CD14-positive monocyte (primary cell): Measurements from ENCODE around the gene VWC2L. TPM values are rescaled to one million over a fixed set of nuclear protein-coding genes. Genes with fewer than 3 reads are reported as not detected.

Source experiments
- DNase-seq, 3 donors: peaks; one replicate each; pipeline ENCODE4 v3.0.0-alpha.2; 2011 to 2022
- H2AFZ ChIP-seq: 2 replicates; pipeline ENCODE4 v1.6.0; 2012; ENCODE audit warnings: mild to moderate bottlenecking, low read depth, low read length, inconsistent platforms; ENCODE audit not compliant: insufficient read depth, poor library complexity, severe bottlenecking
- H3K27ac ChIP-seq, 2 donors: 1 replicate in 1 of 2; 2 replicates in 1 of 2; pipeline ENCODE4 v1.5.1; 2012 to 2013; ENCODE audit warnings: low read length in 2 of 2, control low read depth in 1 of 2, inconsistent platforms in 1 of 2, low read depth in 1 of 2, mild to moderate bottlenecking in 1 of 2
- H3K27me3 ChIP-seq, 2 donors: one replicate each; pipeline versions ENCODE4 v1.6.0 to v1.6.1; 2011 to 2013; ENCODE audit warnings: low read length in 2 of 2; ENCODE audit not compliant: control insufficient read depth in 2 of 2, insufficient read depth in 2 of 2
- H3K36me3 ChIP-seq, 2 donors: replicated peaks in 1 of 2; 1 replicate in 1 of 2; 2 replicates in 1 of 2; pipeline versions ENCODE4 v1.5.1 to v1.6.1; 2012 to 2013; ENCODE audit warnings: low read length in 2 of 2, control low read depth in 1 of 2, inconsistent platforms in 1 of 2, mild to moderate bottlenecking in 1 of 2; ENCODE audit not compliant: insufficient read depth in 2 of 2, control insufficient read depth in 1 of 2
- H3K4me1 ChIP-seq, 2 donors: 1 replicate in 1 of 2; 2 replicates in 1 of 2; pipeline versions ENCODE4 v1.5.1 to v1.6.1; 2012 to 2013; ENCODE audit warnings: low read length in 2 of 2, control low read depth in 1 of 2, inconsistent platforms in 1 of 2, mild to moderate bottlenecking in 1 of 2, moderate library complexity in 1 of 2; ENCODE audit not compliant: insufficient read depth in 2 of 2, control insufficient read depth in 1 of 2
- H3K4me2 ChIP-seq: replicated peaks from 2 replicates; pipeline ENCODE3; 2012; ENCODE audit warnings: low read length, moderate library complexity, mild to moderate bottlenecking; ENCODE audit not compliant: poor library complexity, severe bottlenecking; ENCODE audit errors: extremely low read depth
- H3K4me3 ChIP-seq, 3 experiments: fragments of 200-600 bp in 1 of 3; sonication (generic) in 1 of 3; replicated peaks in 1 of 3; 1 replicate in 2 of 3; 2 replicates in 1 of 3; pipeline ENCODE4 v1.5.1; 2011 to 2013; ENCODE audit warnings: low read length in 3 of 3, mild to moderate bottlenecking in 3 of 3, control low read depth in 2 of 3, low read depth in 2 of 3, inconsistent platforms in 1 of 3, moderate library complexity in 1 of 3
- H3K79me2 ChIP-seq: 2 replicates; pipeline ENCODE4 v1.6.0; 2012; ENCODE audit warnings: mild to moderate bottlenecking, control low read depth, inconsistent platforms, low read length, moderate library complexity; ENCODE audit not compliant: insufficient read depth
- H3K9ac ChIP-seq: 2 replicates; pipeline ENCODE4 v1.6.0; 2017; ENCODE audit warnings: low read length, mild to moderate bottlenecking; ENCODE audit not compliant: insufficient read depth, poor library complexity, severe bottlenecking
- H3K9me3 ChIP-seq, 2 donors: replicated peaks in 1 of 2; 1 replicate in 1 of 2; 2 replicates in 1 of 2; pipeline versions ENCODE4 v1.5.1 to v1.6.1; 2012 to 2013; ENCODE audit warnings: low read length in 2 of 2, control low read depth in 1 of 2; ENCODE audit not compliant: control insufficient read depth in 1 of 2, insufficient read depth in 1 of 2
- H4K20me1 ChIP-seq: 2 replicates; pipeline ENCODE4 v1.6.0; 2012; ENCODE audit warnings: mild to moderate bottlenecking, low read length, control low read depth, moderate library complexity; ENCODE audit not compliant: insufficient read depth
- H3K27ac Mint-ChIP-seq, 7 donors: one replicate each; pipeline ENCODE4 v1.8.0; 2020; ENCODE audit warnings: mild to moderate bottlenecking in 7 of 7, mixed read lengths in 7 of 7, moderate library complexity in 6 of 7, inconsistent platforms in 2 of 7
- H3K27me3 Mint-ChIP-seq, 3 donors: one replicate each; pipeline ENCODE4 v1.8.0; 2021 to 2022; ENCODE audit warnings: low read depth in 3 of 3, mild to moderate bottlenecking in 3 of 3, mixed read lengths in 3 of 3, moderate library complexity in 3 of 3, inconsistent platforms in 1 of 3
- H3K36me3 Mint-ChIP-seq, 2 donors: one replicate each; pipeline ENCODE4 v1.8.0; 2020; ENCODE audit warnings: mixed read lengths in 2 of 2, inconsistent platforms in 1 of 2, mild to moderate bottlenecking in 1 of 2
- H3K4me1 Mint-ChIP-seq: one replicate; pipeline ENCODE4 v1.8.0; 2020; ENCODE audit warnings: mild to moderate bottlenecking, mixed read lengths
- H3K4me3 Mint-ChIP-seq, 2 donors: one replicate each; pipeline ENCODE4 v1.8.0; 2020; ENCODE audit warnings: mild to moderate bottlenecking in 2 of 2, mixed read lengths in 2 of 2, moderate library complexity in 1 of 2
- H3K9me3 Mint-ChIP-seq, 7 donors: one replicate each; pipeline ENCODE4 v1.8.0; 2020 to 2022; ENCODE audit warnings: mixed read lengths in 7 of 7, mild to moderate bottlenecking in 6 of 7, moderate library complexity in 6 of 7, inconsistent platforms in 2 of 7
- CTCF ChIP-seq: fragments of 200-600 bp; IDR thresholded peaks from one replicate; pipeline ENCODE4 v1.8.0; 2022; ENCODE audit warnings: antibody characterized with exemption, mild to moderate bottlenecking
- WGBS: methylation state at CpG from one replicate; pipeline ENCODE4 v1.1.5; 2013; ENCODE audit warnings: missing lambda C conversion rate; ENCODE audit not compliant: insufficient coverage; 5-methylcytosine and 5-hydroxymethylcytosine counted together
- intact Hi-C, 2 donors: fragments of 100-400 bp; cut with micrococcal nuclease; formaldehyde crosslinking; loops; one replicate each; pipeline versions ENCODE4 v1.15.0 to v1.15.1; 2023
- polyA plus RNA-seq, 3 donors: library from polyadenylated mRNA; depleted of rRNA in 1 of 3; unstranded in 2 of 3; stranded (reverse) in 1 of 3; fragments of 300-500 nt in 2 of 3; fragments of >200 nt in 1 of 3; fragmentation: Illumina TruSeq in 2 of 3; gene quantifications; 1 replicate in 2 of 3; 2 replicates in 1 of 3; pipeline ENCODE4 v1.2.3, GENCODE V29; 2012 to 2021

Gene VWC2L
- polyA plus RNA-seq, 3 donors, result not detected

- Histone ChIP-seq H3K36me3 (no peaks in the 10 kb centered on the region), H3K4me2 (no peak overlapping the region)
Observed at GRCh38 chr2:214507032-214507431, 96.2 kb downstream of the VWC2L start.

GRCh38 chr2:214514704-214515103, 103.8 kb downstream of the VWC2L start:
- Mint-ChIP-seq H3K27ac (no peak overlapping the region), H3K36me3 (no peaks in the 10 kb centered on the region), H3K27me3 (peaks cover 0 to 2% (median 0%) of the 10 kb centered on the region in 3 donors), H3K4me3 (no peak overlapping the region), H3K9me3 (peaks cover 0 to 7% (median 4%) of the 10 kb centered on the region in 7 donors), H3K4me1 (no peaks in the 10 kb centered on the region)
- no peaks in the 10 kb centered on the region for H3K9me3 ChIP-seq
- intact Hi-C loops, result no loop called here
- H3K9ac ChIP-seq, result no peak overlapping the region
- H3K4me1 ChIP-seq, result no peaks in the 10 kb centered on the region
- no peak for DNase-seq
- H2AFZ ChIP-seq, result no peak overlapping the region
- WGBS, result no CpG with 5 or more reads among the region's 1 CpG
- no peaks in the 10 kb centered on the region for H3K27me3 ChIP-seq
- H4K20me1 ChIP-seq, result no peaks in the 10 kb centered on the region
- H3K4me2 ChIP-seq, result no peak overlapping the region
- no peaks in the 10 kb centered on the region for H3K36me3 ChIP-seq
- no peak overlapping the region for H3K27ac ChIP-seq
- no peak overlapping the region for H3K4me3 ChIP-seq
- no peak for TF ChIP-seq CTCF
- no peaks in the 10 kb centered on the region for H3K79me2 ChIP-seq

More at GRCh38 chr2:214507032-214507431, 96.2 kb downstream of the VWC2L start:
- Mint-ChIP-seq H3K4me3 (no peak overlapping the region), H3K27ac (no peak overlapping the region), H3K36me3 (no peaks in the 10 kb centered on the region), H3K9me3 (peaks cover 0 to 7% (median 2%) of the 10 kb centered on the region in 7 donors), H3K27me3 (no peaks in the 10 kb centered on the region), H3K4me1 (no peaks in the 10 kb centered on the region)
- Histone ChIP-seq H3K4me1 (no peaks in the 10 kb centered on the region), H3K27ac (no peak overlapping the region), H4K20me1 (no peaks in the 10 kb centered on the region), H2AFZ (no peak overlapping the region), H3K9ac (no peak overlapping the region), H3K79me2 (no peaks in the 10 kb centered on the region), H3K27me3 (no peaks in the 10 kb centered on the region), H3K4me3 (no peak overlapping the region), H3K9me3 (no peaks in the 10 kb centered on the region)
- no peak for TF ChIP-seq CTCF
- no peak for DNase-seq
- intact Hi-C loops, result no loop called here
